ENCODE data around the gene ADGRA1.

DNA sequence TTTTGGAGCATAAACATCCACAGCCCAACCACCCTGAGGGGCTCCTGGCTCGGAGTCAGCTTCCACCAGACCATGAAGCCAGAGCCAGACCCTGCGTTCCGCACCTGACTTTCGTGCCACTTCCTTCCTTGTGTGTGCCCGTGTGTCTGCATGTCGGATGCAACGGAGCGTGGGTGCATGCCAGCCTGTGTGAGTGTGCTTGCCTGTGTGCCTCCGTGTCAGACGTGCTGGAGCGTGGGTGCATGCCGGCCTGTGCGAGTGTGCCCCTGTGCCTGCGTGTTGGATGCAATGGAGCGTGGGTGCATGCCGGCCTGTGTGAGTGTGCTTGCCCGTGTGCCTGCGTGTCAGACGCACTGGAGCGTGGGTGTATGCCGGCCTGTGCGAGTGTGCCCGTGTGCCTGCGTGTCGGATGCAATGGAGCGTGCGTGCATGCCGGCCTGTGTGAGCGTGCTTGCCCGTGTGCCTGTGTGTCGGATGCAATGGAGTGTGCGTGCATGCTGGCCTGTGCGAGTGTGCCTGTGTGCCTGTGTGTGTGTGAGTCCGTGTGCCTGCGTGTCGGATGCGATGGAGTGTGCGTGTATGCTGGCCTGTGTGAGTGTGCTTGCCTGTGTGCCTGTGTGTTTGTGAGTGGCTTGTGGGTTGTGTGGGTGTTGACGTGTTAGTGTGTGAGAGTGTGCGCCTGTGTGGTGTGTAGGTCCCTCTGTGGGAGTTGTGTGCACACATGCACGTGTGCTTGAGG is 44.2 kb downstream of the ADGRA1 start:
- TF ChIP-seq EZH2 (IDR thresholded peaks at IDR 0.05; ENCODE audit: insufficient read depth, poor library complexity, severe bottlenecking) = no peak
- no peak for TF ChIP-seq EZH2phosphoT487 (IDR thresholded peaks at IDR 0.05; ENCODE audit: insufficient read depth, low read depth)
